Hematopoietic multipotent progenitor cell treated with erythropoietin and hydrocortisone succinate and interleukin-3 and kit ligand, for 8 days (in vitro differentiated cells): ENCODE data around the gene TLN1.

ENCODE experiments used
- DNase-seq: peaks from one replicate; pipeline ENCODE4 v3.0.0-alpha.2; 2015

The TLN1 gene

GRCh38 chr9:35732185-35732799 lies at the start of gene TLN1, which contains the start of gene CREB3:
TSS of gene TLN1 (minus strand) at chr9:35732195. CDS start at chr9:35725694, 6,501 bp downstream.
TSS of gene CREB3 (plus strand) at chr9:35732666. CDS start at chr9:35732773, 107 bp downstream.
- DNase-seq: peak; percentile 98

- DNase-seq: no peak
Measured at GRCh38 chr9:35781066-35781465, 49.1 kb upstream of the TLN1 start.

- no peak for DNase-seq
Measured at GRCh38 chr9:35778496-35778895, 46.5 kb upstream of the TLN1 start.

GRCh38 chr9:35776018-35776417 lies 44.0 kb upstream of the TLN1 start:
- DNase-seq: no peak

GRCh38 chr9:35774907-35775635 lies 43.1 kb upstream of the TLN1 start:
- no peak for DNase-seq

GRCh38 chr9:35771943-35772342 lies 39.9 kb upstream of the TLN1 start:
- DNase-seq: no peak

- DNase-seq: peak; percentile 65
Measured at GRCh38 chr9:35771534-35771933, 39.5 kb upstream of the TLN1 start.

- DNase-seq: no peak
Measured at GRCh38 chr9:35771075-35771433, 39.1 kb upstream of the TLN1 start.

GRCh38 chr9:35769763-35770162 lies 37.8 kb upstream of the TLN1 start:
- DNase-seq: no peak

GRCh38 chr9:35767458-35767857 lies 35.5 kb upstream of the TLN1 start:
- no peak for DNase-seq

GRCh38 chr9:35766997-35767396 lies 35.0 kb upstream of the TLN1 start:
- no peak for DNase-seq

- DNase-seq: no peak
Measured at GRCh38 chr9:35763803-35764202, 31.8 kb upstream of the TLN1 start.

- no peak for DNase-seq
Measured at GRCh38 chr9:35763181-35763580, 31.2 kb upstream of the TLN1 start.

GRCh38 chr9:35760651-35761050 lies 28.7 kb upstream of the TLN1 start:
- DNase-seq: no peak

GRCh38 chr9:35759795-35760194 lies 27.8 kb upstream of the TLN1 start:
- DNase-seq: no peak

GRCh38 chr9:35758475-35759050 lies 26.6 kb upstream of the TLN1 start:
- DNase-seq: no peak

- DNase-seq: no peak
Measured at GRCh38 chr9:35757892-35758275, 25.9 kb upstream of the TLN1 start.

GRCh38 chr9:35757226-35757891 lies 25.4 kb upstream of the TLN1 start:
- peak; percentile 58 for DNase-seq

GRCh38 chr9:35756275-35757225 lies 24.6 kb upstream of the TLN1 start:
- DNase-seq: peak; percentile 78

GRCh38 chr9:35755071-35755470 lies 23.1 kb upstream of the TLN1 start:
- no peak for DNase-seq

- DNase-seq: no peak
Measured at GRCh38 chr9:35754264-35754663, 22.3 kb upstream of the TLN1 start, which contains the start of gene MSMP. TSS of gene MSMP (minus strand) at chr9:35754276. CDS start at chr9:35754129, 147 bp downstream.

GRCh38 chr9:35753466-35753865 lies 21.5 kb upstream of the TLN1 start:
- DNase-seq: no peak

- no peak for DNase-seq
Measured at GRCh38 chr9:35750256-35750531, 18.2 kb upstream of the TLN1 start.
